ENCODE measurements around the gene EGLN3.
"Not testable (repeated sequence)": the region's sequence is repeated elsewhere in the genome, so short reads cannot be mapped to it uniquely, and the experiment has no call there.

EGLN3 gene

DNA sequence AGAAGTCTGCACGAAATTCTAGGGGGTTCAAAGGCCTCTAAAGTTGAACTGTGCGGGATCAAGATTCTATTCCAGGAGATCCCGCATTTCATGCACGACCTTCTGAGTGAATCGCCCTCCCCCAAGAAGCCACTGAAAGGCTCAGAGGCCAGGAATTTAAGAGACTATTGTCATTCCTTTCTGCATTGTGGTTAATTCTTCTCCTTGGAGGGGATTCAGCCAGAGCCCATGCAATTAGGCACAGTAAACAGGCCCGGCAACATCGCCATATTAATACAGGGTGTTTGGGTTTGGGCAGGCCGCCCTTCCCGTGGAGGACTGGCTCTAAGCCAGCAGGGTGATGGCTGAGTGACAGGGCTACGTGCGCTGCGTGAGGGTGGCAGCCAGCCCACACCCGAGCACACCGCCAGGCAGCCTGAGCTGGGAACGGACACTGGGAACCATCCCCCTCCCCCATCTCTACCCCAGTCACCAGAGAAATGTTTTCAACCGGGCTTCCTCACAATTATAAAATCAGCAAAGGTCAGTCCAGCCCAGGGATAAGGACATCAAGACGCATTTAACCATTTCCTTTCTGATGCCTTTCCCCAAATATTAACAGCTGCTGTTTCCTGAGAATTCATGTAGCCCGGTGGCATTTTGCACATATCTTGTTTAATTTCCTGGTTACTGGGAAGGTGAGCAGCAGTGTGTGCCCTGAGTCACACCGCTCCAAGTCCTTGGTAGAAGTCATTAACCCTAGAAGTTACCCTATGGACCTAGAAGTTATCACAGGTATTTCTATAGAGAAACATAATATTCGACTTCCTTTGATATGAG is 12.5 kb downstream of the EGLN3 start:
- DNase-seq (ENCODE audit: extremely low read depth in 1 of 2, low read depth in 1 of 2): no peak

GRCh38 chr14:33936391-33936790 is 14.5 kb downstream of the EGLN3 start:
- DNase-seq (ENCODE audit: extremely low read depth in 1 of 2, low read depth in 1 of 2): no peak

- no peak for DNase-seq (ENCODE audit: extremely low read depth in 1 of 2, low read depth in 1 of 2)
Observed at GRCh38 chr14:33934938-33935337, 15.9 kb downstream of the EGLN3 start.

GRCh38 chr14:33934043-33934750 is 16.7 kb downstream of the EGLN3 start:
- DNase-seq (ENCODE audit: extremely low read depth in 1 of 2, low read depth in 1 of 2): no peak

GRCh38 chr14:33933386-33933933 is 17.4 kb downstream of the EGLN3 start:
- no peak for DNase-seq (ENCODE audit: extremely low read depth in 1 of 2, low read depth in 1 of 2)

- DNase-seq (ENCODE audit: extremely low read depth in 1 of 2, low read depth in 1 of 2): no peak
Observed at GRCh38 chr14:33932576-33933345, 18.1 kb downstream of the EGLN3 start.

DNA sequence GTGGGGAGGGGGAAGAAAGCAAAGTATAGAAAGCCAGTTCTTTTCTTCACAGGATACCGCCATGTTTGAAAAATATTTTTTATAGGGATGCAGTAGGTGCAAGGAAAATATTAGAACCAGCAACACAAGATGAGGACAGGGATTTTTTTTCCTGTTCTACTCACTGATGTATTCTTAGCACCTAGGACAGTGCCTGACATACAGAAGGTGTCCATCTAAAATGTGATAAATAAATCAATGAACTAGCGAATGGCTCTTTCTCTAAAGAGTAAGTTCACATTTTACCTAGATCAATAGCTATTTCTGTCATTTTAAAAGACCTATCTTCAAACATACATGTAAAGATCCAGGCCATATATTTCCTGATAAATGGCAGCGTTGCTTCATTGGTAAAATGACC is 18.8 kb downstream of the EGLN3 start:
- DNase-seq (ENCODE audit: extremely low read depth in 1 of 2, low read depth in 1 of 2): no peak

DNA sequence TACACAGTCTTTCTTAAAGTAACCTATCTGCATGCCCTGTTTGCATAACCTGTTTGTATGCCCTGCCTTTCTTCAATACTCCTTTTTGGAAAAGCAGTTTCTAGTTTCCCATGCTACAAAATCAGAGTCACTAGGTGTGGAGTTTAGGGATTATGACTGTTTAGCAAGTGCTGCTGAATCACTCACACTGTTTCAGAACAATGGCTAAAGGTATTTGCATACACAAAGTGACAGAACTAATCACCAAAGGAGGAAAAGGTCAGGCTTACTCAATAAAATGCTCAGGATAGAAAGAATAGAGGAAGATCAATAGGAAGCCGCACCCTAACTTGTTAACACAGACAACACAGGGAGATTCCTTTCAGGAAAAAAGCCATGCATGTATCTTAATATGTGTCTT is 19.4 kb downstream of the EGLN3 start:
- no peak for DNase-seq (ENCODE audit: extremely low read depth in 1 of 2, low read depth in 1 of 2)

GRCh38 chr14:33930439-33930838 is 20.4 kb downstream of the EGLN3 start:
- no peak for DNase-seq (ENCODE audit: extremely low read depth in 1 of 2, low read depth in 1 of 2)

DNA sequence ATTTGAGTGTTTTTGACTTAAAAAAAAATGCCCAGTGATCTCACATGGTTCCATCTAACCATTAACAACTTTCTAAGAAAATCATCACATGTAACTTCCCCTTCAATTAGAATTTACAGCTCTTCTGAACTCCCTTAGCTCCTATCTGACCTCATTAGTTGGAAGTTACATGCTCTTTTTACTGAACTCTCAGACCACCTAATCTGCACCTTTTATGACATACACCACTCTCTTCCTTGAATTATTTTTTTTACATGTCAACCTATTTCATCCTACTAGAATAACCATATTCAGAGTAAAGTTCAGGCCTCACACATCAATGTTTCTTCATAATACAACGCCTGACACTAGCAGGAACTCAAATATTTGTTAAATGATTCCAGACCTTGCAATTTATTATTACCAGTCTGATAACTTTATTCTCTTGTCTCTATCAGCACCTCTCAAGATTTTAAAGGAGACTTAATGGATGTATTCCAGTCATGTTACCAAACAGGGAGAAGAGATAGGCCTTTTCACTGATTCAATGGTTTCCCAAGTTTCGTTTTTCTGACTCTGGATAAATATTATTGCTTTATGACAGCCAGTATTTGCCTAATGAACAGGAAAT is 21.0 kb downstream of the EGLN3 start:
- no peak for DNase-seq (ENCODE audit: extremely low read depth in 1 of 2, low read depth in 1 of 2)

DNA sequence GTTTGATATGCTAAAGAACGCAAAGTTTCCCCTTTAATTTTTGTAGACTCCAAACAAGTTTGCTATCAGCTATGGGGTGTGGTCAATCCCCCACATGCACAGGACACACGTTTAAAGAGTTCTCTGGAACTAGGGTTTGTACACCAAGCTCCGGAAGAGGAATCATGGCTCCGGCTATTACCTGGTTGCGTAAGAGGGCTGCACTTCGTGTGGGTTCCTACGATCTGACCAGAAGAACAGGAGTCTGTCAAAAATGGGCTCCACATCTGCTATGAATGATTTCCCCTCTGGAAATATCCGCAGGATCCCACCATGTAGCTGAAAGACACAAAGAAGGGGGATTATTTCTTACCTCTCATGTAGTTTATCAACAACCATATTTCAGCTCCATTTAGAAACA is 22.0 kb downstream of the EGLN3 start:
- no peak for DNase-seq (ENCODE audit: extremely low read depth in 1 of 2, low read depth in 1 of 2)

DNA sequence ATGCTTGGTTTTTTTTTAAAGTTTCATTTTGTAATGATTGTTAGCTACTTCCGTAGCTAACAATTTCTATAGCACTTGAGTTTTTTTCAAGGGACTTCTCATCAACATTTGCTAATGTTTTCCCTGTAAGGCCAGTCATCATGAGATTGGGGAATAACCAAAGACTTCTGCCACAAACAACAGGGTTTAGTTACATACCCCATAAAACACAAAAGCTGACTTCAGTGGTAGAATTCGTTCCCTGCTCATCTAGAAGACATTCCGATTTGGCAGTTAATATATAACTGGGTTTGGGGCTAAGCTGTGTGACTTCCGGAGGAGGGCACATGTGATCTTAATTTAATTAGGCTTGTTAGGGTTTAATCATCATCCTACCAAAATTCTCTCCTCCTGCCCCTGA is 22.9 kb downstream of the EGLN3 start:
- no peak for DNase-seq (ENCODE audit: extremely low read depth in 1 of 2, low read depth in 1 of 2)

DNA sequence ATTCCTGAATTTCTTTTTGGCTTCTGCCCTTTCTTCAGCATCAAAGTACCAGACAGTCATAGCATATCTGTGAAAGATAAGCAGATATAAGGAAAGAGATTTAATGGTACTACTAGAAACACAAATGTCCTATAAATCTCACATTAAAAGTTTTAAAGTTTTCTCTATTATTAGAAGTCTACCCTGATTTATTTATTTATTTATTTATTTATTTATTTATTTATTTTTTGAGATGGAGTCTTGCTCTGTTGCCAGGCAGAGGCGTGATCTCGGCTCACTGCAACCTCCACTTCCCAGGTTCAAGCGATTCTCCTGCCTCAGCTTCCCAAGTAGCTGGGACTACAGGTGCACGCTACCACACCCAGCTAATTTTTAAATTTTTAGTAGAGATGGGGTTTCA is 23.9 kb downstream of the EGLN3 start:
- not testable (repeated sequence) for DNase-seq (ENCODE audit: extremely low read depth in 1 of 2, low read depth in 1 of 2)

DNA sequence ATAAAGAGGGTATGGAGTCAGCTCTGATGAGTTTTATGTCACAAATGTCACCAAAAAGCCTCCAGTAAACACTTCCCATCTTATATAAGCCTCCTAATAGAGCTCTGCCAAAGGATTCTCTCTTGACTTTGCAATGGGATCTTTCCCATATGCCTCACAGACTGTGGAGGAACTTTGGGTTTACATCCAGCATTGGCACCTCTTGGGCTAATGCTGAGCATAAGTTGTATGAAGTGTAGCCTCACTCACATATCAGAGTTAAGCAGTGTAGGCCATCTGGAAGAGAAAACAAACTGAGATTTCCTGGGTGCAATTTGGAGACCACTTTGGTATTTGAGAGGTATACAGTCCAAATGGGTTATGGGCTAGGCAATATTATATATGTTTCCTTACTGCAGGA is 24.9 kb downstream of the EGLN3 start:
- DNase-seq (ENCODE audit: extremely low read depth in 1 of 2, low read depth in 1 of 2): no peak

DNA sequence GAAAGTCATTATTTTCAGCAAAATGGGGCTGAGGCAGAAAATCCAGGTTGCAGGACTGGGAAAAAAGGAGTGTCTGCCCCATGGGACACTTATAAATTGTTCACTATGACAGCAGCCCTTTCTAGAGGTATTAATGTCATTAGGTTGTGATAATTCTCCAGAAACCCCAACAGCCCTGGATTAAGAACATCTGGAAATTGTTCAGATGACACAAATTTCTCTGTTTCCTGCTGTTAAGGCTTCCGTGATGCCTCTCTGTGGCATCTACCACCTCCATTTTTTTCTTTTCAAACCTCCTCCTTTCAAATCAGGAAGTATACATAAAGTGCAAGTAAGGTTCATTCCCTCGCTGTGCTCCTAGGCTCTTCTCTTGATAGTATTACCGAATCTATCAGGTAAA is 25.6 kb downstream of the EGLN3 start:
- no peak for DNase-seq (ENCODE audit: extremely low read depth in 1 of 2, low read depth in 1 of 2)

- no peak for DNase-seq (ENCODE audit: extremely low read depth in 1 of 2, low read depth in 1 of 2)
Observed at GRCh38 chr14:33924566-33925100, 26.2 kb downstream of the EGLN3 start.

DNA sequence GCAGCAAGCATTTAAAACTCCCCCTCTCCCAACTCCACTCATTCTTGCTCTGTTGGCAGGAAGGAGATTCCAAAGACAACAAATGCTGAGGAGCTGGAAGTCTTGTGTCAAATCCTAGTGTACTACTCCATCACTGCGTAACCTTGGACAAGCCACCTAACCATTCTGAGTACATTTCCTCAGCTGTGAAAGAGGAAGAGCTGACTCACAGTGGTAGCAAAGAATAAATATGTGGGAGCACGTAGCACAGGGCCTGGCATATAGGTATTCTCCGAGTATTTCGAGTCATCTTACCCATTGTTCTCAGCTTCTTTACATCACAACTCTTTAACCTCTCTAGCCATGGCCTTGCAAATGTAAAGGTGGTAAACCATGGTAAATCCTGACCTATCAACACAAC is 28.7 kb downstream of the EGLN3 start:
- DNase-seq (ENCODE audit: extremely low read depth in 1 of 2, low read depth in 1 of 2): no peak

DNA sequence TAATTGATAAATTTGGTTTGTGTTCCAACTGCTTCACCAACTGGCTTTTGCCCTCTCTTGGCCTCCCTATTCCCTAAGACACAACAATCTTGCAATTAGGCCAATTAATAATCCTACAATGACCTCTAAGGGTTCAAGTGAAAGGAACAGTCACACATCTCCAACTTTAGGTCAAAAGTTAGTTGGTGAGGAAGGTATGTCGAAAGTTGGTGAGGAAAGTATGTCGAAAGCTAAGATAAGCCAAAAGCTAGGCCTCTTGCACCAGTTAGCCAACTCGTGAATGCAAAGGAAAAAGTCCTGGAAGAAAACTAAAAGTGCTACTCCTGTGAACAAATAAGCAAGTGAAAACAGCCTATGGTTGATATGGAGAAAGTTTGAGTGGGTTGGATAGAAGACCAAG is 32.6 kb downstream of the EGLN3 start:
- no peak for DNase-seq (ENCODE audit: extremely low read depth in 1 of 2, low read depth in 1 of 2)

GRCh38 chr14:33917661-33918060 is 33.2 kb downstream of the EGLN3 start:
- no peak for DNase-seq (ENCODE audit: extremely low read depth in 1 of 2, low read depth in 1 of 2)

DNA sequence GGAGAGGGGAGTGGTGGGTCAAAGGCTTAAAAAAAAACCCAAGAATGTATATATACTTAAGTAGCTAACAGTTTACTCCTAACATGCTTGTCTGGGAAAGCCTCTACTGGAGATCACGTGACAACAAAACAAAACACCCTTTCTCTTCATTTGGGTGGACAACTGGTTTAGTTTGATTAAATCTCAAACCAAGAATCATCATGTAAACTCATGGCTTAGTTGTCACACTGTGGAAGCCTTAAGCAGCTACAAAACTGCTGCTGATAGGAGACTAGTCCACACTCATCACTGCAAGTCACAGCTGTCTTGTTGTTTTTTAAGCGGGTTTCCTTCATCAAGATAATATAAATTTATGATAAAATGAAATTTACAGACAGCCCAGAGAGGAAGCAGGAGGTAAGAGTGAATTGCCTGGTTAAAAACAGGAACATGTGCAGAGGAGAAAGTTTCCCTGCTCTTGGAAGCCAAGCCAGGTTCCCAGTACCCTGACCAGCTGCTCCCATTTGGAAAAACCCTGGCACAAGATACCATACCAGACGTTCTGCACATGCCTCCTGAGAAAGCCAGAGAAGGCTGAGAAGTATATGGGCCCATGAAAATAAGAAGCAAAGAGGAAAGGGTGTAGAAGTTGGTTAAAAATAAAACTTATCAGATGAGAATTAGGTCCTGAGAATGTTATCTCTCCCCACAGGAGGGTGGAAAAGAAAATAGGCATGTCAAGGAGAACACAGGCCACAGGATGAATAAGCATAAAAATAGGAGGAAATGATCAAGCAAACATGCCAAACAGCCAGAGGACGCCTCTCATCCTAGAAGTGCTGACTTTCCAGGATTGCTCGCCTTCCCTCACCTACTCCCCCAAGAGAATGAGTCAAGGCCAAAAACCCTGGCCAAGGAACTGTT is 34.0 kb downstream of the EGLN3 start:
- no peak for DNase-seq (ENCODE audit: extremely low read depth in 1 of 2, low read depth in 1 of 2)

Measured in activated CD8-positive, alpha-beta memory T cell treated with anti-CD3 and anti-CD28 coated beads for 1 hour (primary cell).